K562 (cell line): ENCODE measurements around the gene MLKL. TPM values are rescaled to one million over a fixed set of nuclear protein-coding genes. Genes with fewer than 3 reads are reported as not detected.

Source experiments
- ATAC-seq: fragments of 200-7000 bp; cut with Tn5 transposase; 3 replicates; pipeline ENCODE4 v1.9.1; 2020; ENCODE audit warnings: moderate library complexity
- BruUV-seq: library from RNA; stranded (reverse); fragments of 400-500 nt; replicated peaks from 2 replicates; lab custom pipeline; 2021; lab: Mats Ljungman, UMichigan
- CTCF ChIA-PET: fragments of 300-600 bp; formaldehyde crosslinking; extraction: SDS; loops from one replicate; lab custom pipeline; 2021; ENCODE audit warnings: low intra/inter-chr PET ratio; lab: Yijun Ruan, JAX
- POLR2A ChIA-PET: fragments of 300-600, 350-650 bp; sonication (Branson Sonifier 250); formaldehyde crosslinking; extraction: SDS; loops from one replicate; lab custom pipeline; 2021; ENCODE audit warnings: antibody characterized with exemption, inconsistent platforms; lab: Yijun Ruan, JAX
- DNase-seq, 4 experiments: peaks; one replicate each; pipeline versions ENCODE4 v3.0.0 to v3.0.0-alpha.2; 2011 to 2018; ENCODE audit warnings: low spot score in 3 of 4, mixed read lengths in 3 of 4; ENCODE audit errors: extremely low read depth in 1 of 4
- FAIRE-seq: peaks from 2 replicates; lab custom pipeline; 2011; peaks lifted over from hg19 to GRCh38; lab: Jason Lieb, UNC
- H2AFZ ChIP-seq: 2 replicates; pipeline ENCODE4 v1.6.0; 2011; ENCODE audit warnings: low read depth, low read length, control low read depth, inconsistent platforms
- H3K27ac ChIP-seq: fragments of 200-600 bp; 3 replicates; pipeline ENCODE4 v1.8.0; 2011; ENCODE audit warnings: low read depth, mild to moderate bottlenecking, control low read depth, inconsistent platforms, low read length, moderate library complexity, mixed read lengths; ENCODE audit errors: extremely low read depth
- H3K27me3 ChIP-seq, 2 experiments: fragments of 300-600 bp in 1 of 2; 2 replicates in 1 of 2; 3 replicates in 1 of 2; pipeline versions ENCODE4 v1.6.0 to v1.8.0; 2011; ENCODE audit warnings: inconsistent platforms in 2 of 2, low read length in 2 of 2, mild to moderate bottlenecking in 1 of 2, mixed read lengths in 1 of 2, moderate library complexity in 1 of 2; ENCODE audit not compliant: control insufficient read depth in 2 of 2, insufficient read depth in 2 of 2
- H3K36me3 ChIP-seq: fragments of 300-600 bp; 3 replicates; pipeline ENCODE4 v1.8.0; 2011; ENCODE audit warnings: mild to moderate bottlenecking, low read length, inconsistent platforms; ENCODE audit not compliant: control insufficient read depth, insufficient read depth
- H3K4me1 ChIP-seq, 2 experiments: fragments of 200-600 bp in 1 of 2; replicated peaks in 1 of 2; 2 replicates in 1 of 2; 3 replicates in 1 of 2; pipeline versions ENCODE4 v1.5.1 to v1.8.0; 2011; ENCODE audit warnings: inconsistent platforms in 2 of 2, low read length in 2 of 2, mild to moderate bottlenecking in 1 of 2, mixed read lengths in 1 of 2, moderate library complexity in 1 of 2; ENCODE audit not compliant: control insufficient read depth in 2 of 2, insufficient read depth in 2 of 2
- H3K4me2 ChIP-seq: 2 replicates; pipeline ENCODE4 v1.6.1; 2011; ENCODE audit warnings: low read length, control low read depth, inconsistent platforms, mixed read lengths; ENCODE audit not compliant: insufficient read depth
- H3K4me3 ChIP-seq: fragments of 200-600 bp; sonication (generic), shearing (Covaris generic); 2 replicates; pipeline ENCODE4 v1.5.1; 2016; ENCODE audit warnings: control low read depth, inconsistent platforms
- H3K79me2 ChIP-seq: fragments of 200-600 bp; 3 replicates; pipeline ENCODE4 v1.8.0; 2011; ENCODE audit warnings: low read length, inconsistent platforms; ENCODE audit not compliant: control insufficient read depth, insufficient read depth
- H3K9ac ChIP-seq, 2 experiments: 2 replicates each; pipeline versions ENCODE4 v1.6.0 to v1.6.1; 2011; ENCODE audit warnings: low read depth in 2 of 2, low read length in 2 of 2, control low read depth in 1 of 2, inconsistent platforms in 1 of 2, mild to moderate bottlenecking in 1 of 2, mixed read lengths in 1 of 2; ENCODE audit not compliant: insufficient read depth in 1 of 2
- H3K9me1 ChIP-seq: one replicate; pipeline ENCODE4 v1.6.0; 2011; ENCODE audit warnings: inconsistent platforms, mild to moderate bottlenecking, low read length, moderate library complexity; ENCODE audit not compliant: control insufficient read depth, insufficient read depth
- H3K9me3 ChIP-seq: replicated peaks from 2 replicates; pipeline ENCODE4 v1.5.1; 2011; ENCODE audit warnings: low read depth, low read length, inconsistent platforms; ENCODE audit not compliant: control insufficient read depth, insufficient read depth
- H4K20me1 ChIP-seq: replicated peaks from 2 replicates; pipeline ENCODE4 v1.6.1; 2011; ENCODE audit warnings: low read length, inconsistent platforms, mixed read lengths; ENCODE audit not compliant: control insufficient read depth, insufficient read depth
- BMI1 ChIP-seq: fragments of 150-350 bp; IDR thresholded peaks from 2 replicates; pipeline ENCODE4 v1.6.1; 2014; ENCODE audit warnings: low read length
- ELF1 ChIP-seq: fragments of 200-800 bp; sonication (Bioruptor generic); IDR thresholded peaks from 2 replicates; pipeline ENCODE4 v1.6.1; 2016; ENCODE audit warnings: missing genetic modification characterization, missing compliant biosample characterization
- ETV6 ChIP-seq, 3 experiments: fragments of 150-350 bp in 1 of 3; sonication (generic) in 1 of 3; formaldehyde crosslinking in 1 of 3; IDR thresholded peaks; 2 replicates each; pipeline versions ENCODE4 v1.6.1 to v1.8.0; 2014 to 2022; ENCODE audit warnings: borderline replicate concordance in 2 of 3, low read depth in 2 of 3, antibody characterized with exemption in 1 of 3, low read length in 1 of 3, mild to moderate bottlenecking in 1 of 3, missing genetic modification reagents in 1 of 3
- FOXP1 ChIP-seq: sonication (generic); formaldehyde crosslinking; IDR thresholded peaks from 2 replicates; pipeline ENCODE4 v1.8.0; 2022; ENCODE audit warnings: mild to moderate bottlenecking, missing genetic modification reagents
- JUND ChIP-seq, 2 experiments: IDR thresholded peaks; 2 replicates in 1 of 2; 3 replicates in 1 of 2; pipeline ENCODE4 v1.6.1; 2011; ENCODE audit warnings: borderline replicate concordance in 2 of 2, low read depth in 2 of 2, low read length in 2 of 2, improper control_type of control experiment in 1 of 2, missing biosample characterization in 1 of 2, missing genetic modification characterization in 1 of 2, missing genetic modification reagents in 1 of 2
- KAT7 ChIP-seq: sonication (generic); formaldehyde crosslinking; IDR thresholded peaks from 2 replicates; pipeline ENCODE4 v1.8.0; 2022; ENCODE audit warnings: missing genetic modification reagents, mild to moderate bottlenecking, borderline replicate concordance
- POLR2AphosphoS5 ChIP-seq: IDR thresholded peaks from 2 replicates; pipeline ENCODE4 v1.6.1; 2011; ENCODE audit warnings: mild to moderate bottlenecking, low read depth, low read length, moderate library complexity; ENCODE audit not compliant: control insufficient read depth, insufficient read depth
- POLR2G ChIP-seq: fragments of 200-400 bp; formaldehyde crosslinking; IDR thresholded peaks from 2 replicates; pipeline ENCODE4 v1.6.1; 2017; ENCODE audit warnings: low read depth, mild to moderate bottlenecking, antibody characterized with exemption, low read length, moderate library complexity
- RBFOX2 ChIP-seq: fragments of 200-400 bp; formaldehyde crosslinking; IDR thresholded peaks from 2 replicates; pipeline ENCODE4 v1.6.1; 2017; ENCODE audit warnings: low read depth, mild to moderate bottlenecking, low read length, moderate library complexity
- SUPT5H ChIP-seq: fragments of 450-650 bp; IDR thresholded peaks from 2 replicates; pipeline ENCODE4 v1.6.1; 2016
- ZBTB17 ChIP-seq: fragments of 450-650 bp; formaldehyde crosslinking; IDR thresholded peaks from 2 replicates; pipeline ENCODE4 v1.4.0; 2020; ENCODE audit warnings: mild to moderate bottlenecking
- ZC3H4 ChIP-seq: sonication (generic); formaldehyde crosslinking; IDR thresholded peaks from 2 replicates; pipeline ENCODE4 v1.9.0; 2021; ENCODE audit warnings: missing genetic modification reagents, borderline replicate concordance
- ZNF512 ChIP-seq: IDR thresholded peaks from 2 replicates; pipeline ENCODE4 v1.6.1; 2016; ENCODE audit warnings: missing genetic modification characterization, missing compliant biosample characterization
- WGBS: fragments of 100-300 bp; shearing (Covaris generic); methylation state at CpG from one replicate; pipeline ENCODE4 v1.1.6; 2016; ENCODE audit warnings: low coverage, mixed read lengths; ENCODE audit not compliant: insufficient coverage; ENCODE audit errors: missing lambda C conversion rate; 5-methylcytosine and 5-hydroxymethylcytosine counted together
- in situ Hi-C: fragments of 300-500 bp; cut with MboI; formaldehyde crosslinking; loops from 4 replicates; pipeline ENCODE4 v1.15.0; 2018; ENCODE audit warnings: inconsistent platforms, mixed read lengths
- intact Hi-C: fragments of 100-400 bp; cut with micrococcal nuclease; formaldehyde crosslinking; loops from 2 replicates; pipeline ENCODE4 v1.14.2; 2022
- polyA plus RNA-seq, 8 experiments: library from polyadenylated mRNA; depleted of rRNA in 4 of 8; stranded (reverse) in 5 of 8; unstranded in 3 of 8; fragments of >200 nt; fragmentation: Nextera tagmentation in 2 of 8; fragmentation: Illumina TruSeq in 1 of 8; extraction: Ambion mirVana in 2 of 8; extraction: Trizol in 1 of 8; gene quantifications; 2 replicates each; pipeline versions ENCODE4 v1.2.1 to v1.2.3, GENCODE V29; 2011 to 2014; ENCODE audit warnings: inconsistent platforms in 1 of 8, missing spikeins in 1 of 8
- total RNA-seq, 7 experiments: library from RNA; depleted of rRNA in 6 of 7; stranded (reverse); fragments of >200 nt in 6 of 7; fragmentation: Illumina TruSeq in 2 of 7; extraction: Trizol in 2 of 7; gene quantifications; 2 replicates each; pipeline versions ENCODE4 v1.2.1 to v1.2.3, GENCODE V29; 2011 to 2021; ENCODE audit warnings: low replicate concordance in 1 of 7
- TF ChIP-seq, protein P1 (sequence below): fragments of 450-650 bp; IDR thresholded peaks from 2 replicates; pipeline ENCODE4 v1.6.1; 2016; ENCODE audit warnings: antibody characterized with exemption
- TF ChIP-seq, protein P2 (sequence below): fragments of 450-650 bp; IDR thresholded peaks from 2 replicates; pipeline ENCODE4 v1.6.1; 2016

The MLKL gene
- total and polyA plus RNA-seq, 9 of the 15 experiments (the other 6 are each of a cell fraction or from before 2014, with no cell fraction given), result 1.6 to 6.1 (median 4.8) TPM

GRCh38 chr16:74666010-74666421 lies 34.6 kb downstream of the MLKL start (continued):
- TF ChIP-seq, protein P1, sequence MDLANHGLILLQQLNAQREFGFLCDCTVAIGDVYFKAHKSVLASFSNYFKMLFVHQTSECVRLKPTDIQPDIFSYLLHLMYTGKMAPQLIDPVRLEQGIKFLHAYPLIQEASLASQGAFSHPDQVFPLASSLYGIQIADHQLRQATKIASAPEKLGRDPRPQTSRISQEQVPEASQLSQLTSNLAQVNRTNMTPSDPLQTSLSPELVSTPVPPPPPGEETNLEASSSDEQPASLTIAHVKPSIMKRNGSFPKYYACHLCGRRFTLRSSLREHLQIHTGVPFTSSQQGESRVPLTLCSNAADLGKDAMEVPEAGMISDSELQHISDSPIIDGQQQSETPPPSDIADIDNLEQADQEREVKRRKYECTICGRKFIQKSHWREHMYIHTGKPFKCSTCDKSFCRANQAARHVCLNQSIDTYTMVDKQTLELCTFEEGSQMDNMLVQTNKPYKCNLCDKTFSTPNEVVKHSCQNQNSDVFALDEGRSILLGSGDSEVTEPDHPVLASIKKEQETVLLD, result peak; percentile 77
- TF ChIP-seq ZC3H4 (CRISPR knock-in tag), result 0 out of 2 replicates have a peak, but pooled peaks have one; percentile 13
- TF ChIP-seq, all 486 proteins: peak for 15

DNA sequence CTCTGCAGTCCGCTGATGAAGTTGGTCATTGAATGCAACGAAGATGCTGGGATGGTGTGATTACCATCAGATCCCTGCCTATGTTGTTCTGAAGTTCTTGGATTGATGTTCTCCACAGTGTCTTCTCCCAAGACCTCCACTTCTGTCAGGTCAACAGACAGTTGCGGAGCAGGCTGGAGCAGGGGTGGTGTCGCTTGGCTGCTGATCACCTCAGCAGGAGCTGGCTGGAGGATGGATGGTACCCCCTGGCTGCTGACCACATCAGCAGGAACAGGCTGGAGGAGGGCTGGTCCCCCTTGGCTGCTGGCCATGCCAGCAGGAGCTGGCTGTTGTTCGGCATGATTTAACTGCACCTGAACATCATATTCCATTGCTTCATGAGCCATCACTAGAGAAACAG lies 39.6 kb downstream of the MLKL start:
- intact Hi-C loops, result no loop called here
- CTCF ChIA-PET, result no interaction called here
- Histone ChIP-seq H3K9ac (0 out of 4 replicates have a peak overlapping the region, but pooled peaks of 1 of the 2 experiments have one; percentile 55), H3K4me2 (no peak overlapping the region), H3K9me1 (no peaks in the 10 kb centered on the region), H3K27me3 (no peaks in the 10 kb centered on the region), H2AFZ (no peak overlapping the region), H3K4me1 (peaks cover 4 to 21% of the 10 kb centered on the region in 2 experiments; a peak in 4 of 5 replicates), H3K9me3 (no peaks in the 10 kb centered on the region), H3K36me3 (peaks cover 97% of the 10 kb centered on the region), H4K20me1 (peaks cover 41% of the 10 kb centered on the region), H3K4me3 (no peak overlapping the region), H3K27ac (no peak overlapping the region), H3K79me2 (peaks cover 99% of the 10 kb centered on the region)
- no peak for FAIRE-seq
- BruUV-seq, result no TSS peak
- POLR2A ChIA-PET, result interaction anchor here (0.5 to 1.5 kb wide), 3 partner anchors 27 to 222 kb away, joined by 3 to 4 read pairs (median 3); no protein-coding TSS in a partner anchor
- 94% methylated on average over 5 of the region's 5 CpGs for WGBS
- no peak for DNase-seq
- no peak for ATAC-seq
- in situ Hi-C loops, result no loop called here
- TF ChIP-seq FOXP1, result no peak
- no peak for TF ChIP-seq ETV6 (IDR thresholded peaks at IDR 0.05; ENCODE audit: borderline replicate concordance in 1 of 2, low read depth in 2 of 2, low read length in 1 of 2)
- no peak for TF ChIP-seq ETV6 (CRISPR knock-in tag; IDR thresholded peaks at IDR 0.05; ENCODE audit: borderline replicate concordance)
- TF ChIP-seq ZNF512 (tag), result no peak
- TF ChIP-seq POLR2AphosphoS5, result 0 out of 2 replicates have a peak, but pooled peaks have one; percentile 18
- TF ChIP-seq, protein P2, sequence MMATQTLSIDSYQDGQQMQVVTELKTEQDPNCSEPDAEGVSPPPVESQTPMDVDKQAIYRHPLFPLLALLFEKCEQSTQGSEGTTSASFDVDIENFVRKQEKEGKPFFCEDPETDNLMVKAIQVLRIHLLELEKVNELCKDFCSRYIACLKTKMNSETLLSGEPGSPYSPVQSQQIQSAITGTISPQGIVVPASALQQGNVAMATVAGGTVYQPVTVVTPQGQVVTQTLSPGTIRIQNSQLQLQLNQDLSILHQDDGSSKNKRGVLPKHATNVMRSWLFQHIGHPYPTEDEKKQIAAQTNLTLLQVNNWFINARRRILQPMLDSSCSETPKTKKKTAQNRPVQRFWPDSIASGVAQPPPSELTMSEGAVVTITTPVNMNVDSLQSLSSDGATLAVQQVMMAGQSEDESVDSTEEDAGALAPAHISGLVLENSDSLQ, result no peak
- TF ChIP-seq POLR2G, result peak; percentile 30; the same call in 1 of the 2 replicates
- TF ChIP-seq BMI1, result no peak
- TF ChIP-seq KAT7 (CRISPR knock-in tag), result no peak
- TF ChIP-seq SUPT5H, result peak; percentile 21; the same call in 1 of the 2 replicates
- peak; percentile 50; the same call in 1 of the 2 replicates for TF ChIP-seq RBFOX2
- TF ChIP-seq ELF1 (tag), result no peak
- TF ChIP-seq ZBTB17, result no peak
- no peak for TF ChIP-seq JUND (IDR thresholded peaks at IDR 0.05; ENCODE audit: borderline replicate concordance, low read depth, low read length)
- no peak for TF ChIP-seq JUND (tag; IDR thresholded peaks at IDR 0.05; ENCODE audit: borderline replicate concordance, low read depth, low read length)
